HCT116 (cell line): ENCODE measurements around the gene GAL3ST2. TPM values are rescaled to one million over a fixed set of nuclear protein-coding genes. Genes with fewer than 3 reads are reported as not detected.

Experiments used
- ATAC-seq: fragments of 200-7000 bp; cut with Tn5 transposase; 2 replicates; pipeline ENCODE4 v1.9.1; 2020; ENCODE audit warnings: mild to moderate bottlenecking, moderate library complexity
- BruUV-seq: library from RNA; stranded (reverse); fragments of 400-500 nt; replicated peaks from 2 replicates; lab custom pipeline; 2021; lab: Mats Ljungman, UMichigan
- CTCF ChIA-PET: fragments of 300-600 bp; sonication (Branson Sonifier 250); formaldehyde crosslinking; loops from one replicate; lab custom pipeline; 2021; ENCODE audit warnings: antibody characterized with exemption; lab: Charles Lee
- POLR2A ChIA-PET: fragments of 300-600, 350-600 bp; sonication (Branson Sonifier 250); formaldehyde crosslinking; loops from one replicate; lab custom pipeline; 2021; ENCODE audit warnings: antibody characterized with exemption; lab: Charles Lee
- RAD21 ChIA-PET, 2 experiments: fragments of 300-600 bp; sonication (Branson Sonifier 250); formaldehyde crosslinking; loops; one replicate each; lab custom pipeline; 2023; ENCODE audit warnings: low total read pairs in 2 of 2; ENCODE audit not compliant: uncharacterized antibody in 2 of 2, unreplicated experiment in 2 of 2, low non-redundant PET in 1 of 2; lab: Charles Lee
- DNase-seq: peaks from one replicate; pipeline ENCODE4 v3.0.0-alpha.2; 2010; ENCODE audit warnings: low read depth, low spot score
- H2AFZ ChIP-seq: fragments of 200-600 bp; shearing (Covaris generic), sonication (generic); 2 replicates; pipeline ENCODE4 v1.6.1; 2017; ENCODE audit warnings: low read depth, mixed run types, mixed read lengths, antibody characterized with exemption, low read length; ENCODE audit not compliant: poor library complexity, severe bottlenecking
- H3K27ac ChIP-seq: 2 replicates; pipeline ENCODE4 v1.5.1; 2012; ENCODE audit warnings: low read depth, low read length
- H3K27me3 ChIP-seq: fragments of 200-600 bp; sonication (generic); 2 replicates; pipeline ENCODE4 v1.6.1; 2016; ENCODE audit warnings: mixed run types, low read length, mixed read lengths; ENCODE audit not compliant: insufficient read depth
- H3K36me3 ChIP-seq, 2 experiments: fragments of 200-500 bp in 1 of 2; fragments of 200-600 bp in 1 of 2; sonication (Bioruptor generic) in 1 of 2; sonication (generic) in 1 of 2; 2 replicates each; pipeline versions ENCODE4 v1.5.1 to v1.6.1; 2014 to 2016; ENCODE audit warnings: low read length in 2 of 2, inconsistent platforms in 1 of 2, mixed read lengths in 1 of 2, mixed run types in 1 of 2; ENCODE audit not compliant: insufficient read depth in 2 of 2, control insufficient read depth in 1 of 2
- H3K4me1 ChIP-seq, 2 experiments: fragments of 200-600 bp in 1 of 2; sonication (generic) in 1 of 2; 2 replicates each; pipeline versions ENCODE4 v1.5.1 to v1.6.1; 2012 to 2017; ENCODE audit warnings: low read length in 2 of 2, inconsistent platforms in 1 of 2, mild to moderate bottlenecking in 1 of 2, mixed read lengths in 1 of 2, mixed run types in 1 of 2, moderate library complexity in 1 of 2; ENCODE audit not compliant: insufficient read depth in 2 of 2, control insufficient read depth in 1 of 2
- H3K4me2 ChIP-seq: fragments of 200-600 bp; sonication (generic); 2 replicates; pipeline ENCODE4 v1.6.1; 2017; ENCODE audit warnings: mixed run types, low read length, mixed read lengths
- H3K4me3 ChIP-seq, 2 experiments: fragments of 200-600 bp in 1 of 2; sonication (generic) in 1 of 2; replicated peaks in 1 of 2; 2 replicates each; pipeline ENCODE4 v1.5.1; 2011 to 2016; ENCODE audit warnings: low read length in 2 of 2, control low read depth in 1 of 2, low read depth in 1 of 2, mild to moderate bottlenecking in 1 of 2, mixed read lengths in 1 of 2, mixed run types in 1 of 2
- H3K79me2 ChIP-seq: fragments of 200-600 bp; sonication (generic); 2 replicates; pipeline ENCODE4 v1.6.1; 2017; ENCODE audit warnings: mild to moderate bottlenecking, mixed run types, low read length, moderate library complexity, mixed read lengths; ENCODE audit not compliant: insufficient read depth
- H3K9ac ChIP-seq: fragments of 200-600 bp; sonication (generic); 2 replicates; pipeline ENCODE4 v1.6.1; 2016; ENCODE audit warnings: low read length, mixed read lengths
- H3K9me2 ChIP-seq: fragments of 200-600 bp; sonication (generic), shearing (Covaris generic); 2 replicates; pipeline ENCODE4 v1.6.1; 2017; ENCODE audit warnings: mixed run types, mild to moderate bottlenecking, moderate library complexity; ENCODE audit not compliant: insufficient read depth
- H3K9me3 ChIP-seq, 2 experiments: fragments of 200-500 bp in 1 of 2; fragments of 200-600 bp in 1 of 2; sonication (Bioruptor generic) in 1 of 2; sonication (generic) in 1 of 2; 2 replicates each; pipeline ENCODE4 v1.6.1; 2014 to 2017; ENCODE audit warnings: low read length in 2 of 2, mixed read lengths in 2 of 2, inconsistent platforms in 1 of 2, low read depth in 1 of 2, mild to moderate bottlenecking in 1 of 2, mixed run types in 1 of 2, moderate library complexity in 1 of 2; ENCODE audit not compliant: control insufficient read depth in 1 of 2, insufficient read depth in 1 of 2
- H4K20me1 ChIP-seq: fragments of 200-600 bp; sonication (generic), shearing (Covaris generic); 2 replicates; pipeline ENCODE4 v1.6.1; 2017; ENCODE audit warnings: mixed run types, mild to moderate bottlenecking, moderate library complexity; ENCODE audit not compliant: insufficient read depth
- CBX3 ChIP-seq: IDR thresholded peaks from 2 replicates; pipeline ENCODE4 v1.6.1; 2012; ENCODE audit warnings: low read depth
- CEBPB ChIP-seq: IDR thresholded peaks from 2 replicates; pipeline ENCODE4 v1.6.1; 2012; ENCODE audit warnings: low read depth
- ELF1 ChIP-seq: IDR thresholded peaks from 2 replicates; pipeline ENCODE4 v1.6.1; 2012; ENCODE audit warnings: low read depth, borderline replicate concordance
- EZH2 ChIP-seq: fragments of 200-600 bp; sonication (generic); IDR thresholded peaks from 2 replicates; pipeline ENCODE4 v1.6.1; 2017; ENCODE audit warnings: antibody characterized with exemption, mixed run types
- EZH2phosphoT487 ChIP-seq: fragments of 200-600 bp; IDR thresholded peaks from 2 replicates; pipeline ENCODE4 v1.6.1; 2018; ENCODE audit warnings: antibody characterized with exemption, borderline replicate concordance
- JUND ChIP-seq: IDR thresholded peaks from 2 replicates; pipeline ENCODE4 v1.6.1; 2012
- POLR2A ChIP-seq: IDR thresholded peaks from 2 replicates; pipeline ENCODE4 v1.7.0; 2011; ENCODE audit warnings: borderline replicate concordance; ENCODE audit not compliant: insufficient read depth, insufficient read length; ENCODE audit errors: extremely low read depth
- SP1 ChIP-seq: IDR thresholded peaks from 2 replicates; pipeline ENCODE4 v1.6.1; 2012; ENCODE audit warnings: low read depth
- SRF ChIP-seq: IDR thresholded peaks from 2 replicates; pipeline ENCODE4 v1.6.1; 2012; ENCODE audit warnings: low read depth
- TCF7L2 ChIP-seq: IDR thresholded peaks from 2 replicates; pipeline ENCODE4 v1.7.0; 2011; ENCODE audit warnings: borderline replicate concordance, inconsistent platforms; ENCODE audit not compliant: insufficient read depth, insufficient read length; ENCODE audit errors: extremely low read depth
- ZFX ChIP-seq: fragments of 450-650 bp; IDR thresholded peaks from 2 replicates; pipeline ENCODE4 v1.6.1; 2017
- ZNF274 ChIP-seq: fragments of 200-500 bp; sonication (Bioruptor generic); IDR thresholded peaks from 2 replicates; pipeline ENCODE4 v1.6.1; 2014; ENCODE audit warnings: mild to moderate bottlenecking, low read depth, low read length, inconsistent platforms
- intact Hi-C: fragments of 100-400 bp; cut with micrococcal nuclease; formaldehyde crosslinking; loops from 2 replicates; pipeline ENCODE4 v1.10.0; 2022
- total RNA-seq: library from RNA; stranded (reverse); gene quantifications from one replicate; pipeline ENCODE4 v1.2.1, GENCODE V29; 2021; ENCODE audit not compliant: unreplicated experiment
- TF ChIP-seq, protein P1 (sequence below): IDR thresholded peaks from 2 replicates; pipeline ENCODE4 v1.6.1; 2012; ENCODE audit warnings: low read depth
- TF ChIP-seq, protein P2 (sequence below): IDR thresholded peaks from 2 replicates; pipeline ENCODE4 v1.6.1; 2012

GAL3ST2 gene
- total RNA-seq, 1 experiment from 2014 or later, result 0.44 TPM

DNA sequence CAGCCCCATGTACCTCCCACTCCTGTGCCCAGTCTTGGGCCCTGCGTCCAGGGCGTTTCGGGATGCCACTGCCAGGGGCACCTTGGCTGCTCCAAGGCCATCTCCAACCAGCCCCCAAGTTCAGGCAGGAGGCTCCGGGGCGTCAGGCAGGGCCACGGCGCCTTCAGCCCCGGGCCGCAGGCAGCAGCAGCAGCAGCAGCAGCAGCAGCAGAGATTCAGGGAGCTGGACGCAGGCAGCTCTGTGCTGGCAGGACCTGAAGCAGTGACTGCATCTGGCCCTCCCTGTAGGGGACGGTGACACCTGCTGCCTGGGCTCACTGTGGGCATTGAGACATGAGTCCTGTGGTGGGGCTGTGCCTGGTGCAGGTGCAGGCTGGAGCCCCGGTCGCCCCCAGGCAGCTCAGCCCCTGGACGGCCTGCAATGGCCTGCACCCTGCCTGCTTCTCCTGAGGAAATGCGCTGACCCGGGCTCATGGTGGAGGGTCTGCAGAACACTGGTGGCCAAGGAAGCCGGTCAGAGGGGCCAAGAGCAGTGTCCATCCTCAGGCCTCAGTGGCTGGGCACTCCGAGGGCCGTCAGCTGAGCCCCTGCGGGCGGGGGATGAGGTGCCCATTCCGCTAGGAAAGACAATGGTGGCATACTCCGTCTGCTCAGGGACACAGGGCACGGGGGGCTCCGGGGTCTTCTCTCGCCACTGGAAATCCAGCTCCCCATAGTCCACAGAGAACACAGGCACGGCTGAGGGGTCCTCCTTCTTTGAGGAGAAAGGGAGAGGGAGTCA, 74.1 kb downstream of the GAL3ST2 start:
- intact Hi-C loops, result no loop called here
- ChIA-PET RAD21 (no interaction called here), CTCF (no interaction called here), POLR2A (no interaction called here)
- Histone ChIP-seq H3K27me3 (no peaks in the 10 kb centered on the region), H3K4me3 (no peak overlapping the region), H3K9me3 (no peaks in the 10 kb centered on the region), H3K9me2 (no peaks in the 10 kb centered on the region), H3K36me3 (no peaks in the 10 kb centered on the region), H3K9ac (no peak overlapping the region), H3K4me2 (no peak overlapping the region), H3K4me1 (no peaks in the 10 kb centered on the region), H2AFZ (no peak overlapping the region), H3K79me2 (no peaks in the 10 kb centered on the region), H4K20me1 (no peaks in the 10 kb centered on the region), H3K27ac (no peak overlapping the region)
- 0 out of 2 replicates have a peak, but pooled peaks have one; percentile 24 for ATAC-seq
- TF ChIP-seq, protein P1, sequence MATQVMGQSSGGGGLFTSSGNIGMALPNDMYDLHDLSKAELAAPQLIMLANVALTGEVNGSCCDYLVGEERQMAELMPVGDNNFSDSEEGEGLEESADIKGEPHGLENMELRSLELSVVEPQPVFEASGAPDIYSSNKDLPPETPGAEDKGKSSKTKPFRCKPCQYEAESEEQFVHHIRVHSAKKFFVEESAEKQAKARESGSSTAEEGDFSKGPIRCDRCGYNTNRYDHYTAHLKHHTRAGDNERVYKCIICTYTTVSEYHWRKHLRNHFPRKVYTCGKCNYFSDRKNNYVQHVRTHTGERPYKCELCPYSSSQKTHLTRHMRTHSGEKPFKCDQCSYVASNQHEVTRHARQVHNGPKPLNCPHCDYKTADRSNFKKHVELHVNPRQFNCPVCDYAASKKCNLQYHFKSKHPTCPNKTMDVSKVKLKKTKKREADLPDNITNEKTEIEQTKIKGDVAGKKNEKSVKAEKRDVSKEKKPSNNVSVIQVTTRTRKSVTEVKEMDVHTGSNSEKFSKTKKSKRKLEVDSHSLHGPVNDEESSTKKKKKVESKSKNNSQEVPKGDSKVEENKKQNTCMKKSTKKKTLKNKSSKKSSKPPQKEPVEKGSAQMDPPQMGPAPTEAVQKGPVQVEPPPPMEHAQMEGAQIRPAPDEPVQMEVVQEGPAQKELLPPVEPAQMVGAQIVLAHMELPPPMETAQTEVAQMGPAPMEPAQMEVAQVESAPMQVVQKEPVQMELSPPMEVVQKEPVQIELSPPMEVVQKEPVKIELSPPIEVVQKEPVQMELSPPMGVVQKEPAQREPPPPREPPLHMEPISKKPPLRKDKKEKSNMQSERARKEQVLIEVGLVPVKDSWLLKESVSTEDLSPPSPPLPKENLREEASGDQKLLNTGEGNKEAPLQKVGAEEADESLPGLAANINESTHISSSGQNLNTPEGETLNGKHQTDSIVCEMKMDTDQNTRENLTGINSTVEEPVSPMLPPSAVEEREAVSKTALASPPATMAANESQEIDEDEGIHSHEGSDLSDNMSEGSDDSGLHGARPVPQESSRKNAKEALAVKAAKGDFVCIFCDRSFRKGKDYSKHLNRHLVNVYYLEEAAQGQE, result no peak
- no peak for TF ChIP-seq EZH2phosphoT487
- TF ChIP-seq ZFX, result no peak
- TF ChIP-seq CBX3, result no peak
- no peak for TF ChIP-seq ELF1
- TF ChIP-seq EZH2, result no peak
- no peak for TF ChIP-seq JUND
- TF ChIP-seq, protein P2, sequence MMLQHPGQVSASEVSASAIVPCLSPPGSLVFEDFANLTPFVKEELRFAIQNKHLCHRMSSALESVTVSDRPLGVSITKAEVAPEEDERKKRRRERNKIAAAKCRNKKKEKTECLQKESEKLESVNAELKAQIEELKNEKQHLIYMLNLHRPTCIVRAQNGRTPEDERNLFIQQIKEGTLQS, result no peak
- TF ChIP-seq SRF, result no peak
- TF ChIP-seq POLR2A, result no peak
- no peak for TF ChIP-seq ZNF274
- TF ChIP-seq CEBPB, result no peak
- TF ChIP-seq TCF7L2, result no peak
- TF ChIP-seq SP1, result no peak
- BruUV-seq, result no TSS peak
- DNase-seq, result no peak
